Renal pelvis (tissue), 4 donors: ENCODE measurements around the gene SNX19. TPM values are rescaled to one million over a fixed set of nuclear protein-coding genes. Genes with fewer than 3 reads are reported as not detected.

ENCODE experiments used
- DNase-seq: peaks from one replicate; pipeline ENCODE4 v3.0.0-alpha.2; 2013
- polyA plus RNA-seq, 3 donors: library from polyadenylated mRNA; unstranded; fragments of 120-200 nt; gene quantifications; one replicate each; pipeline ENCODE4 v1.2.1, GENCODE V29; 2013; ENCODE audit not compliant: insufficient read length in 3 of 3

The SNX19 gene
- polyA plus RNA-seq, 3 donors = 50.1 to 61.7 (median 52.2) TPM

DNA sequence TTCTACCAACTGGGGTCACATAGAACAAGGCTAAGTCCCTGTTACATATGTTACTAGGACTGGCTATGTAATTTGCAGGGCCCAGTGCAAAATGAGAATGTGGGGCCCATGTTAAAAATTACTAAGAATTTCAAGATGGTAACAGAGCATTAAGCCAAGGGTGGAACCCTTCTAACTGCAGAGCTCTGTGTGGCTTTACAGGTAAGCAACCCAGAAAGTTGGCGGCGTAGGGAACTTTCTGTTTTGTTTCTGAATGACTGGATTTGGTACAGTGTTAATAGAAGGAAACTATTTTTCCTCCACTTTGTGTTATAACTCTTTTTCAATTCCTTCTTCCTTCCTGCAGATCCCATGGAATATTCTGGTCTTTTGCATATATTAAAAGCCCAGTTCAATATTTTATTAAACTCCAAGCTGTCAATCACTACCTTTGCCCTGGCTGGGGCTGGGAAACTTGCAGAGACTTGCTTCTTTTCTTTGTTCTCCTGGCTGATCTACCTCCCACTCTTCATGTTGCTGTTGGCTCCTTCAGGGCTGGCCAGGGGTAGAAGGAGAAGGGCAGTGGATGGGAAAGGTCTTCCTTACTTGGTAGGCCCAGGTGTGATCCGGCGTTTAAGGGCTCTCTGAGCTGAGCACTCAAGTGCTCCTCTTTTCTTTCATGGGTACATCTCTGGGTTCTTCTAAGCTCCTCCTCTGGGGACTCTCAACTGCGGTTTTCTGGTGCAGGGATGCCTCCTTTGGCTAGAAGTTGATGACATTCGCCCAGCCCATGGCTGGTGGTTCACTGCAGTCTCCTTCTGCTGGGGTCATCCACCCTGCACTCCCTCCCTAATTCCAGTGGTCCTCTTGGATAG is 67.7 kb downstream of the SNX19 start:
- no peak for DNase-seq

DNA sequence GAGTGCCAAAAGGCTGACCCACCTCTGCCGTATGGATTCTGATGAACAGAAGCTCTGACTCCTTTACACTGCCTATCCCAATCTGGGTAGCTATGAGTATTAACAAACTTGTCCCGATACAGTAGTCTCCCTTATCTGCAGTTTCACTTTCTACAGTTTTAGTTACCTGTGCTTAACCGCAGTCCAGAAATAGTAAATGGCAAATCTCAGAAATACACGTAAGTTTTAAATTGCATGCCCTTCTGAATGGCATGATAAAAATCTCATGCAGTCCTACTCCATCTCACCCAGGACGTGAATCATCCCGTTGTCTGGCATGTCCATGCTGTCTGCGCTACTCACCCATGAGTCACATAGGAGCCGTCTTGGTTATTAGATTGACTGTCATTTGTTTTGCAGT is 68.8 kb downstream of the SNX19 start:
- no peak for DNase-seq

DNA sequence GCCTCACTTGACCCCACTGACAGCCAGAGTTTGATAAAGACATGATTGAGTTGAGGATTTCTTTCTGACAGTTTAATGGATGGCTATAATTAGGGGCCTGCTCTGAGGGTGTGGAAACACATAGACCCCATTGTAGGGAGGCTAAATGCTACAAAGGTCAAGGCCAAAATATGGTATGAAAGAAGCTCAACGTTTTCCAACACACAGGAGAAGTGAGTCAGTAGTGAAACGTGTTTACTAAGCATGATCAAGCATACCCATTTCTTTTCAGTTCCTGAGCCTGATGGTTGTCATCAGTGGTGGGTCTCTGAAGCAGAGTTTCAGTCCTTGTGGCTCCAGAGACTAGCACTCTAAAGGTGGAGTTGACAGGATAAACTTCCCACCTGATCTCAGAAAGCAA is 69.7 kb downstream of the SNX19 start:
- no peak for DNase-seq

DNA sequence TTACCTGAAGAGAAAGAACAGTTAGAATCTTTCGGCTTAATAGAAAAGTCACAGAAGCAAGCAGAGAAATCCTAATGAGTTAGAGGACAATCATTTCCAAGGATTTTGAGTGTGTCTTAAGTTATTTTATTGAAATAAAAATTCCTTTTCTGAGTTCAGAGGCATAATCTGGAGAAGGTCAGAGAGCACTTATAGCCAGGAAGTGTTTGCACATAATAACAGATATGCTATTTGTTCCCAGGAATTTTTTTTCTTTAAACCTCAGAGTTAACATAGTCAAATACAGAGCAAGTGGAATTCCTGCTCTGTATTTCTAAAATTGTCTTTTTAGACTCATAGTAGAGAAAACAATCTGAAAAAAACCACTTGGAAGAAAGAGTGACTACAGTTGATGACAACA is 74.3 kb downstream of the SNX19 start:
- no peak for DNase-seq

DNA sequence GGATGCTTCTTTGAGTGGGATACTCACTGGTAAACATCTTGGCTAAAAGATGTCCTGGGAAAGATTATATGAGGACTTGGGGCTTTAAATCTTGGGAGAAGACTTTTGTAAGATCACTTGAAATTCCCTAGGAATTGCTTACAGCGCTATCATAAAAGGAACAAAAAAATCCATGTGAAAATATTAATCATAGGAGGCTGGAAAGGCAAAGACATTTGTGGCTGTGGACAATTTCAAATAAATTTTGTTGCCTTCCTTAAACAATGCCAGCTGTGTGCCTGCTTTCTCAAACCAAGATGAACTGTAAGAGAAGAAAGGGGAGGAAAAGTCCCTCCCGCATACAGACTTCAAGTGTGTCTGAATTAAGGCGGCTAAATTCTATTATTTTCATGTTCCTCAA is 75.6 kb downstream of the SNX19 start:
- DNase-seq = no peak

DNA sequence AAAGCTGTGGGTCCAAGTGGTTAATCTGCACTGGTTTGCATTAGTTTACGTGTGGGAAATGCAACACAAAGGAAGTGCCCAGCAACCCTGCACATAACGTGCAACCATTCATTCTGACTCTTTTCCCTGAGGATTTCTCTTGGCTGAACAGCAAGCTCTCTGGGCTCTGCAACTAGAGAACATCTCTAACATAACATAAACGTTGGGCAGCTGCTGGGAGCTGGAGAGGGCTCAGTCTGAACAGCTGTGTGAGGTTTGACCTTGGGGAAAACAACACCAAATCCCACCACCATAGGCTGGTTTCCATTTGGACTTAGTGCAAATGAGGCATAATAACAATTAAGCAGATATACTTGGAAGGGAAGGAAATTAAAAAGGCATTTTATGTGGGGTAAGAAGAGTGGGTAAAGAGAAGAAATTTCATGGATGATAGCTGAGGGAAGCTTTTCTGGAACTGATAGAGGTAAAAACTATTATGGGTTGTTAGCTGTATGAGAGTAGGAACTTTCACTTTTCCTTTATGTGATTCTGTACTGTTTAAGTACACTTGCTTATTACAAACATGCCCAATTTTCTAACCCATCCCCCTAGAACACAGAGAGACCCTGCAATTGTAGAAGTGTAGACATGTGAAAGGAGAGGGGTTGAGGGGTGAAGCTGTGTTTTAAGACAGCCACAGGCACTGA is 76.2 kb downstream of the SNX19 start:
- no peak for DNase-seq

DNA sequence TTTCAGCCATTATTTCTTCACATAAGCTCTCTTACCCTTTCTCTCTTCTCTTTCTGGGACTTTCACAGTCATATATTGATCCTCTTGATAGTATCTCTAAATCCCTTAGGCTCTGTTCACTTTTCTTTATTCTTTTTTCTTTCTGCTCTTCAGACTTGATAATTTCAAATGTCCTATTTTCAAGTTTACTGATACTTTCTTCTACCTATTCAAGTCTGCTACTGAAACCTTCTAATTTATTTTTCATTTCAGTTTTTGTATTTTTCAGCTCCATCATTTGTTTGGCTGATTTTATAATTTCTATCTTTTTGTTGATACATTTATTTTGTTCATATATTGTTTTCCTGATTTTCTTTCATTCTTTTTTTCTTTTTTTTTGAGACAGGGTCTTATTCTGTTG is 79.1 kb downstream of the SNX19 start:
- DNase-seq = no peak

DNA sequence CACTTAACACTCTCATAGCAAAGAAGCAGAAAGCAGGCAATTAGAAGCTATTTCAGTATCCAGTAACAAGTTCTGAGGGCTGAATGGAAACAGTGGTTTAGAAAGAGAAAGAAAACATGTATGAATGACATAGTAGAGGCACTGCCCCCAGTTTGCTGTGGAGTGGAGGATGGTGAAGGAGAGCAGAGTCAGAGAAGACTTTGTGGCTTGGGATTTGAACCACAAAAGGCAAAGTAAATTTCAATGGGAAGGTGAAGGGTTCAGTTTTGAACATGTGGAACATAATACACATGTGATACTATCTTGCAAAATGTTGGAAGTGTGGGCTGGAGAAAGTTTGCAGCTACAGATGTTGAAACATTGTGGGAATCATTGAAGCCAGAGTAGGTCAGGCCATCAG is 81.4 kb downstream of the SNX19 start:
- no peak for DNase-seq

DNA sequence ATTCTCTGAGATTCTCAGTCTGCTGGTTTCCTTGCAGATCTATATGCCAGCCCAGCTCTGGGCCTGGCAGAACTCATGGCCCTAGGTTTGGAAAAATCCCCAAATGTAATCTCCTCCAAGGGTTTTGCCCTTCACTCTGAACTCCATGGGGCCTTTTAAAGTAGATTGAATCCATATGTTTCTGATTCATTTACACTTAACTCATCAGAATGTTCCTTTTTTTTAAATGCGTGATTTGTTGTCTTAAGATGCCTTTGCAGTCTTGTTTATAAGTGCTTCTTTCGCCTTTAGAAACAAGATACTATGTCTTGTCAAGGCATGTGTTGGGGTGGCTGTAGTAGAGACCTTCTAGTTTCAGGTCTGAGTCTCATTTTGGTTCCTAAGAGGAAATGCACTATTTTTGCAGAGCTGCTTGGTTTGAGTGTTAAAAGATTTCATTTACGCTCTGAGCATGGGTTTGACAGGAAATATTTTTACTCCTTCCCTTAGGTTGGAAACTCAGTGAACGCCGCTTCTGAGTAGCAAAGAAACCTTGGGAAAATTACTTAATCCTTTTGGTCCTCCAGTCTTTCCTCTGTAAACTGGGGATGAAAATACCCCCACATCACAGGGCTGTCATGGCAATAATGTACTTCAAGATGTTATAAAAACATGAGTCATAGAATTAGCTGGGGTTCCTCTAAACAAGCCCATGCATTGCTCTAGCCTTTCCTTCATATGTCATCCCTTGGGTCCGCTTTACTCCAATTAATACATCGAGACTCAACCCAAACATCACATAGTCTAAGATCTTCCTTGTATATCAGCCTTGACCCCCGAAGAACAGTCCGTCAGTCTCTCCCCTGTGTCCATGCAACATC is 83.5 kb downstream of the SNX19 start:
- DNase-seq = no peak

DNA sequence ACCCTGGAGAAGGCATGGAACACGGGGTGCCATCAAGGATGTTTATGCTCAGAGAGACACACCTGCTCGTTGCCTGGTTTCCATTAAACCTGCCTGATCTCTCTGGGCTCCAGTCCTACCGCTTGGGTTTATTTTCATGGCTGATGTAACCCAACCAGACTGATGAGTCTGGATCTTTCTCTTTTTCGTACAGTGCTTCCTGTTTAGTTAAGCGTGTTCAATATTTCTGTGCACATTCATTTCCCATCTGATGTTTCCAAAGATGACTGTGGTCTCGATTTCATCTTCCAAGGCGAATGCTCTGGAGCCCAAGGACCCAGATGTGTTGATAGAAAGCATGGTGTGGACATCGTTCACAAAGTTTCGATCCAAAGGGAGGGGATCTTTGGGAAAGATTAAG is 84.3 kb downstream of the SNX19 start:
- DNase-seq = no peak

DNA sequence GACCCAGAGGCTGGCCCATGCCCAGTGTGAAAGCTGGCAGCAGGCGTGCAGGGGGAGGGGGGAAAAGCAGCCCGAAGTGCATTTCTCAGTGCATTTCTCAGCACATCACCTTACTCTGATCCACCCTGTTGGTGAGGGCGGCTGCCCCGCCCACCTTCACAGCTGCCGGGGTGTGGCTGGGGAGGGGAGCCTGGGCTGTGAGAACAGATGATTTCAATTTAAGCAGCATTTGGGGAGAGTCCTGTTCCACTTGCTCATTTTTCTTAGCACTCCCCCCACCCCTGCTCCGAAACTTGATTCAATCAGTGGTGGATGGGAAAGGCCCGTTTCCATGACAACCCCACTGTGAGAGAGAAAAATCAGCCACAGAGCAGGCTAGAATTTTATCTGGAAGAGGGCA is 84.8 kb downstream of the SNX19 start:
- DNase-seq = no peak

DNA sequence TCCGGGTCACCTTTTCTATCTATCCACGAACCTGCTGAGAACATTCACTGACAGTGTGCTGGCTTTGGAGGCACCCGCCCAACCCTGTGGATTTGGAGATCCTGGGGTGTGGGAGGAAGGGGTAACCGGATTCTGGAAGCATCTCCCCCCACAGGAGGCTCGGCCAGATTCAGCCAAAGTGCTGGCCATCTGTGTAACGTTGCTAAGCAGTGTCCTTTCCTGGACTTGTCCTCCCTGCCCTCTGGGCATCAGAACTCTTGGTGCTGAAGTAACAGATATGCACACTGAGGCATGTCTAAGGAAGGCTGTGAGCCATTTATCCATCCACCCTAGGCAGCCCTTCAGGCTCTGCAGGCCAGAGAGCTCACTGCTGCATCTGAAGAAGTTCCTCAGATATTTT is 85.7 kb downstream of the SNX19 start:
- no peak for DNase-seq

DNA sequence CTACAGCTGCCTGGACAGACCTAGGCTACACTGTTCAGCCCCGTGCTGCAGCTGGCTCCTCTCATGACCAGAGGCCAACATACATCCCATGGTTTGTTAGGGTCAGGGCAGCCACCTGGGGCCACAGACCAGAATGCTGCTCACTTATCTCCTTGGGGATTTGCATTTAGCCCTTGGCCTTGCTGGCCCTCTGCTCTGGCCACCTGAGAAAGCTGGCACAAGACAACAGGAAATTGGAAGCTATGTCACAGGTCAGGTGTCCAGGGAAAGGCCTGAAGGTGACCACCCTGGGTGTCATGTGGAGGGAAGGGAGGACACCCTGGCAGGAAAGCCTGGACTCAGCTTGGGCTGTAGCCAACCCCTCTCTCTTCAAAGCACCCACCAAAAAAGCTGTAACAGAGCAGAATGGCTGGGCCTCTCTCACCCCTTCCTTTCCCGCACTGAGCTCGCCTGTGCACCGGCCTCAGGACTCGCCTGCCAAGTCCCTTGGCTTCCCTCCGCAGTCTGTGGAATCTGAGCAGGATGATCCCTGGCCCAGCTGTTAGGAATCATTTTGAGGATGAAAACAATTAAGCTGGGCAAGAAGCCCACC is 86.3 kb downstream of the SNX19 start:
- DNase-seq = no peak

DNA sequence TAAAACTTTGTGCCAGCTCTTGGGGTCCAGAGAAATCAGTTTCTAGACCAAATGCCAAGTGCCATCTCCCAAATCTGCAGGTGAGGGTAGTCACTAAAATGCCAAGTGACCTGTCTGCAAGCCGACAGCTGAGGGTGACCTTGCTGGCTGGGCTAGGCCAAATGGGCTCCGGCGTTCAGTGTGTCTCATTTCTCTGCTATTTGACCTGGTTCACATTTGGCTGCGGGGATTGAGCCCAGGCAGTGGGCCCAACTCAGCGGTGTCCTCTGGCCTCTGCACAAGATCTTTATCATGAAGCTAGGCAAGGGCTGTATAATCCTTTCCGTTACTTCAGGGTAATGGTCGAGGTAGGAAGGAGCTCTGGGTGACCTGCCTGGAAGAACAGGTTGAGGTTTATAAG is 87.5 kb downstream of the SNX19 start:
- no peak for DNase-seq

DNA sequence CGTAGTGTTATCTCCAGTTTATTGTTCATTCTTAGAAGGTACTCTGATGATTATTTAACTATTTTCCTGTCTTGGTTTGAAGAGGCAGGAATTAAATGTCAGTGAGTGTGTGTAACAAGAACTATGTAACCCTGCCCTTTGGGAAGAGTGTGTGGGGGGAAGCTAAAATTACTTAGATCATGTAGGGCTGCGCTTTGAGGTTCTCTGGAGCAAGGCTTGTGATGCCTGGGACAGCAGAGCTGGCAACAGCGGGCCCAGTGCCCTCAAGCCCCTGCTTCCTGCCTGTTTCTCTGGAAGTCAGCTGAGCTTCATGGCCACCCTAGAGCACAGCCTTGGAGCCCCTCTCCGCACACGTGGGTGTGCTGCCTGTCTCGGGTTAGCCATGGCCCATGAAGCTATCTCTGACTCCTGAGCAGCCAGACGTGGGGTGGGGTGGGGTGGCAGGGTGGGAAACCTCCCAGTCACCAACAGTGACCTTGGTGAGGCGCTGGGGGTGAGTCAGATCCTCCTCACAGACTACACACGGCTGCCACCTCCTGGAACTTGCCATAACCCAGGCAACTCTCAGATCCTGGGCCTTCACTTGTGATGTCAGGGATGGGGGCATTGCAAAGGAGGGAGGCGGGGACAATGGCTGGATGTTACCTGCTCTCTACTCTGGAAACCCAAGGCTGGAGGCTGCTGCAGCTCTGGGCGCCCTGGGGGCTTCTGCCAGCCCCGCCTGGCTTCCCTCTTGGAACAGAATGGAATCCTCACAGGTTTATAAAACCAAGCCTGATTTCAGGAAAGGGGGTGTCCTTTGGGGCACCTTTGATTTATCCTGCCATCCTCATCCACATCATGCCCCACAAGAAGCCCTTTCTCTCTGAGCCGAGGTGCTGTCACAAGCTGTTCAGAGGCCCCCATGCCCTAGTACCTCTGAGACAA is 88.6 kb downstream of the SNX19 start:
- peak; percentile 80 for DNase-seq

DNA sequence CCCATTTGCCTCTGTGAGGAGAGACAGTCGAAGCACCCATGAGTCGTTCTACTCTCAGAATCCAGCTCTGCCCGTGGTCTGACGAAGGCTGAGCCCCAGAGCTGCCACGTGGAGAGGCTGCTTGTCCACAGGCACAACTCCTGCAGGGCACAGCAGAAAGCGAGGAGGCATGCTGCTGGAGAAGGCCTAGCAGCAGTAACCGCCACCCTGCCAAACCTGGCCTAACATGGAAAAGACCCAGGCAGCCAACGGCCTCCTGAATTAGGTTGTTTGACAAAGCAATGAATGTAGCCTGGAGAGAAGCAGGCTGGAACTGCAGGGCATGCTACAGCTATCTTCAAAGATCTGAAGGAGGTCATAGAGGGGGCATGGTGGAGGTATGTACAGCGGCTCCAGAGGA is 89.7 kb downstream of the SNX19 start:
- DNase-seq = no peak

DNA sequence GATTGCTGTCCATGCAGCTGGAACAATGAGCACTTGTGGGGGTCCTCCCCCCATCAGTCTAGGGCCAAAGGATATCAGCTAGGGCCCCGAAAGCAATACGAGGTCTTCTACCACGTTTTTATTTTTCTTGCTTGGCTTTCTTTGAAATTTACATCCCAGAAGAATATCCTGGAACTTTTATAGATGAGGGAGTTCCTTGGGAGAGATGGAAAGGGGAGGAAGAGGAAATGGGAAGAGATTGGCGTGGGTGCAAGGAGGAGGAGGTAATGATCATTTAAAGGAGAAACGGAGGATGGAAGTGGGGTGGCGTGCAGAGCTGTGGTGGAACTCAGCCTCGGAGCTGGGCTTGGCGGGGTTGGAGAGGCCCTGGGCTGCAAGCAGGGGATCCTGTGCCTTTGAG is 90.3 kb downstream of the SNX19 start:
- DNase-seq = no peak

DNA sequence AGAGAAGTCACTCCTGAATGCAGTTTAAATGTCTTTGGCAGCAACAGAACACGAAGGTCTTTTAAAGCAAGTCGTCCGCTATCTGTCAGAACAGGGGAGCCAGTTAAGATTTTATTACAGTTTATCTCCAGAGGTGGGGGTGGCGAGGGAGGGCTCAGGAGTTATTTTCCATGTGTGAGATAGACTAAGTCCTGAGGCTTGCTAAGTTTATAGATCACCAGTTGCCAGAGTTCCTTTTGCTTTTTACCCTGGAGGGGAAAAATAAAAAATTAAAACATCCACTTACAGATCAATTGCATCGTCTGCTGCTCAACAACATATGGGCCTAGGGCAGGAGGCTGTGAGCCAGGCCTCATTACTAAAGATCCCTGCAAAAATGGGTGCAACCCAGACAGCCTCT is 90.7 kb downstream of the SNX19 start:
- DNase-seq = no peak
